Endothelial cell (in vitro differentiated cells): ENCODE results near the gene PCID2. TPM values are rescaled to one million over a fixed set of nuclear protein-coding genes. Genes with fewer than 3 reads are reported as not detected.

Source experiments
- DNase-seq: peaks from one replicate; pipeline ENCODE4 v3.0.0; 2021; ENCODE audit warnings: low spot score
- H3K27ac Mint-ChIP-seq: one replicate; pipeline ENCODE4 v1.8.0; 2021; ENCODE audit warnings: mixed read lengths, inconsistent platforms; ENCODE audit not compliant: unreplicated experiment
- H3K27me3 Mint-ChIP-seq: one replicate; pipeline ENCODE4 v1.8.0; 2021; ENCODE audit warnings: mild to moderate bottlenecking, moderate library complexity, mixed read lengths, inconsistent platforms; ENCODE audit not compliant: unreplicated experiment
- H3K36me3 Mint-ChIP-seq: one replicate; pipeline ENCODE4 v1.8.0; 2021; ENCODE audit warnings: mild to moderate bottlenecking, low read depth, mixed read lengths, inconsistent platforms; ENCODE audit not compliant: unreplicated experiment
- H3K4me1 Mint-ChIP-seq: one replicate; pipeline ENCODE4 v1.8.0; 2021; ENCODE audit warnings: mild to moderate bottlenecking, mixed read lengths, inconsistent platforms; ENCODE audit not compliant: unreplicated experiment
- H3K4me3 Mint-ChIP-seq: one replicate; pipeline ENCODE4 v1.8.0; 2021; ENCODE audit warnings: mild to moderate bottlenecking, mixed read lengths, inconsistent platforms; ENCODE audit not compliant: unreplicated experiment
- H3K9me3 Mint-ChIP-seq: one replicate; pipeline ENCODE4 v1.8.0; 2021; ENCODE audit warnings: mixed read lengths, inconsistent platforms; ENCODE audit not compliant: unreplicated experiment
- total RNA-seq: library from RNA; stranded (reverse); fragmentation: NEBNext Ultra II Directional; extraction: Animal tissue kit (Norgen Biotek cat#: 25700); gene quantifications from one replicate; pipeline ENCODE4 v1.2.1, GENCODE V29; 2021; ENCODE audit not compliant: unreplicated experiment
- TF ChIP-seq, protein P1 (sequence below): fragments of 200-600 bp; sonication (generic); IDR thresholded peaks from one replicate; pipeline ENCODE4 v1.5.0; 2021; ENCODE audit warnings: antibody characterized with exemption; ENCODE audit not compliant: unreplicated experiment

Gene PCID2
- total RNA-seq, 1 donor from 2014 or later: 44.3 TPM

DNA sequence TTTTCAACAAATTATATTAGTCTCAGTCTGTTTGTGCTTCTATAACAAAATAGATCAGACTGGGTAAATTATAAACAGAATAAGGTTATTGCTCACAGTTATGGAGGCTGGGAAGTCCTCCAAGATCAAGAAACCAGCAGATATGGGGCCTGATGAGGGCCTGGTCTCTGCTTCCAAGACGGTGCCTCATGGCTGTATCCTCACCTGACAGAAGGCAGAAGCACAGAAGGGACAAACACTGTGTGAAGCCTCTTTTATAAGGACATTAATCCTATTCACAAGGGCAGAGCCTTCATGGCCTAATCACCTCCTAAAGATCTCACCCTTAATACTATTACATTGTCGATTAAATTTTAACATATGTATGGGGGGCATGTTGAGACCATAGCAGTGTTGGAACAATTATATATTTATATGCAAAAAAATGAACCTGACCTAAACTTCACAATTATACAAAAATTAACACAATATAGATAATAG is 73.1 kb downstream of the PCID2 start:
- DNase-seq: no peak
- TF ChIP-seq, protein P1, sequence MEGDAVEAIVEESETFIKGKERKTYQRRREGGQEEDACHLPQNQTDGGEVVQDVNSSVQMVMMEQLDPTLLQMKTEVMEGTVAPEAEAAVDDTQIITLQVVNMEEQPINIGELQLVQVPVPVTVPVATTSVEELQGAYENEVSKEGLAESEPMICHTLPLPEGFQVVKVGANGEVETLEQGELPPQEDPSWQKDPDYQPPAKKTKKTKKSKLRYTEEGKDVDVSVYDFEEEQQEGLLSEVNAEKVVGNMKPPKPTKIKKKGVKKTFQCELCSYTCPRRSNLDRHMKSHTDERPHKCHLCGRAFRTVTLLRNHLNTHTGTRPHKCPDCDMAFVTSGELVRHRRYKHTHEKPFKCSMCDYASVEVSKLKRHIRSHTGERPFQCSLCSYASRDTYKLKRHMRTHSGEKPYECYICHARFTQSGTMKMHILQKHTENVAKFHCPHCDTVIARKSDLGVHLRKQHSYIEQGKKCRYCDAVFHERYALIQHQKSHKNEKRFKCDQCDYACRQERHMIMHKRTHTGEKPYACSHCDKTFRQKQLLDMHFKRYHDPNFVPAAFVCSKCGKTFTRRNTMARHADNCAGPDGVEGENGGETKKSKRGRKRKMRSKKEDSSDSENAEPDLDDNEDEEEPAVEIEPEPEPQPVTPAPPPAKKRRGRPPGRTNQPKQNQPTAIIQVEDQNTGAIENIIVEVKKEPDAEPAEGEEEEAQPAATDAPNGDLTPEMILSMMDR: no peak
- Mint-ChIP-seq H3K4me3 (no peak overlapping the region), H3K4me1 (no peaks in the 10 kb centered on the region), H3K27ac (no peak overlapping the region), H3K36me3 (no peaks in the 10 kb centered on the region), H3K27me3 (no peaks in the 10 kb centered on the region), H3K9me3 (no peaks in the 10 kb centered on the region)

DNA sequence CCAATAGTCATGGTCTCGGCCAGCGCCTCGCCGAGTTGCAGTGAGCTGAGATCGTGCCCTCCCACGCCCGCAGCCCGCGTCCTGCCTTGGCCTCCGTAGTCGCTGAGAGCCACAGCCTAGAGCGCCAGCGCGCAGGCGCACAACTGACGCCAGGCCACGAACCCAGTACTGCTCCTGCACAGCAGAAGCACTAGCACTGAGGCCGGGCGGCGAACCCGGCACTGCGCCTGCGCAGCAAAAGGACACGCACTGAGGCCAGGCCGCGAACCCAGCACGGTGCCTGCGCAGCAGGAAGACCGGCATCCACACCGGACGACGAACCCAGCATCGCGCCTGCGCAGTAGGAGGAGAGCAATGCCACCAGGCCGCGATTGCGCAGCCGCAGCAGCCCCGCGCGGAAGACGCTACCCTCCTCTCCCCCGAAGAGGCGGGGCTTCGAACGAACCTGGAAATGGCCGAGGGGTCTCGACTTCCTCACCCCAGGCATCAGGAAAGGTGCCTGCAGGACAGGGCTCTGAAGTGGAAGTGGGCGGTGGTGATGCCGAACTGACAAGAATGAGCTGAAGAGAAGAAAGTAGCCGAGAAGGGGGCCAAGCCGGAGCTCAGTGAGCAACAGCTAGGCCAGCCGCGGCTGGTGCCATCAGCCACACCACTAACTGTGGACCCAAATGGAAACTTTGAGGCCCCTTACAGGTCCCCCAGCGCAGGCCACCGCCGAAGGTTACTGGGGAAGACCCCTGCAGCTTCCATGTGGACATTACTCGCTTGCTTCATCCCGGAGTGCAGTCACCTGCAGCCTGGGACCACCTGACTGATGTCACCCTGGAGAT is 78.3 kb downstream of the PCID2 start:
- no peaks in the 10 kb centered on the region for H3K4me1 Mint-ChIP-seq
- no peak overlapping the region for H3K4me3 Mint-ChIP-seq
- DNase-seq: no peak
- peaks cover 4% of the 10 kb centered on the region for H3K27me3 Mint-ChIP-seq
- no peak overlapping the region for H3K27ac Mint-ChIP-seq
- TF ChIP-seq, protein P1: no peak
- H3K9me3 Mint-ChIP-seq: no peaks in the 10 kb centered on the region
- no peaks in the 10 kb centered on the region for H3K36me3 Mint-ChIP-seq

DNA sequence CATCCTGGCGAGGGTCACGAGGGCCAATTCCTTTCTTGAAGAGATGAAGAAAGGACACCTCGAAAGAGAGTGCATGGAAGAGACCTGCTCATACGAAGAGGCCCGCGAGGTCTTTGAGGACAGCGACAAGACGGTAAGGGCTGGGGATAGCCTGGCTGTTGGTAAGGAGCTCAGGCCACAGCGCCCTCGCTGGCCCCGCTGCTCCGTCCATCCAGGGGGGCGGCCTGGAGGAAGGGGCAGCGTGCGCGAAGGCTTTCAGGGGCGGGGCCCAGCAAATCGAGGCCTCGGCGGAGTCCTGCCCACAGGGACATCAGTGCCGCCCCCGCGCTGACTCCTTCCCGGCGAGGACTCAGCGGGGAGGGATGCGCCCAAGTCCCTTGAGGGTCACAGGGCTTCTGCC is 79.0 kb downstream of the PCID2 start:
- H3K4me1 Mint-ChIP-seq: no peaks in the 10 kb centered on the region
- DNase-seq: no peak
- H3K4me3 Mint-ChIP-seq: no peak overlapping the region
- no peak overlapping the region for H3K27ac Mint-ChIP-seq
- H3K36me3 Mint-ChIP-seq: no peaks in the 10 kb centered on the region
- peaks cover 4% of the 10 kb centered on the region for H3K27me3 Mint-ChIP-seq
- H3K9me3 Mint-ChIP-seq: no peaks in the 10 kb centered on the region
- TF ChIP-seq, protein P1: no peak

Other genes starting within 250 kb of the PCID2 start
- gene MCF2L, start 239.5 kb downstream of the PCID2 start, total RNA-seq: 16.5 TPM
- not detected for gene F7, start 102.9 kb downstream of the PCID2 start, total RNA-seq
- 0.23 TPM for gene F10, start 85.9 kb downstream of the PCID2 start, total RNA-seq
- gene PROZ, start 50.0 kb downstream of the PCID2 start, total RNA-seq: not detected
- gene CUL4A, start 944 bp upstream of the PCID2 start, total RNA-seq: 55.8 TPM
- gene LAMP1, start 88.6 kb upstream of the PCID2 start, total RNA-seq: 210 TPM
- gene GRTP1, start 155.5 kb upstream of the PCID2 start, total RNA-seq: 0.90 TPM
- 1.5 TPM for gene ADPRHL1, start 244.8 kb upstream of the PCID2 start, total RNA-seq